ENCODE measurements around the gene XPNPEP2. TPM values are rescaled to one million over a fixed set of nuclear protein-coding genes. Genes with fewer than 3 reads are reported as not detected.

XPNPEP2 gene
- total RNA-seq, 1 donor from 2014 or later: 3.7 TPM

GRCh38 chrX:129746557-129747470, 8.0 kb downstream of the XPNPEP2 start:
- Histone ChIP-seq H3K4me1 (ENCODE audit: control insufficient read depth in 3 of 3, insufficient read depth in 3 of 3, low read length in 3 of 3) (no peaks in the 10 kb centered on the region), H3K27ac (ENCODE audit: low read depth, low read length) (no peak overlapping the region), H3K36me3 (ENCODE audit: control insufficient read depth in 3 of 3, insufficient read depth in 3 of 3, low read length in 3 of 3) (no peaks in the 10 kb centered on the region), H3K9ac (ENCODE audit: low read depth in 1 of 3, low read length in 3 of 3) (no peak overlapping the region), H3K4me3 (ENCODE audit: low read length in 3 of 3) (no peak overlapping the region), H3K9me3 (ENCODE audit: control insufficient read depth in 3 of 3, low read length in 3 of 3) (no peaks in the 10 kb centered on the region), H3K27me3 (ENCODE audit: control insufficient read depth in 3 of 3, insufficient read depth in 3 of 3, low read length in 3 of 3) (peaks cover 0 to 3% (median 0%) of the 10 kb centered on the region in 3 donors)

- H3K9me3 ChIP-seq (ENCODE audit: control insufficient read depth in 3 of 3, low read length in 3 of 3): no peaks in the 10 kb centered on the region
- no peaks in the 10 kb centered on the region for H3K36me3 ChIP-seq (ENCODE audit: control insufficient read depth in 3 of 3, insufficient read depth in 3 of 3, low read length in 3 of 3)
- no peak overlapping the region for H3K9ac ChIP-seq (ENCODE audit: low read depth in 1 of 3, low read length in 3 of 3)
- peaks cover 0 to 3% (median 0%) of the 10 kb centered on the region in 3 donors for H3K27me3 ChIP-seq (ENCODE audit: control insufficient read depth in 3 of 3, insufficient read depth in 3 of 3, low read length in 3 of 3)
- no peak overlapping the region for H3K27ac ChIP-seq (ENCODE audit: low read depth, low read length)
- H3K4me1 ChIP-seq (ENCODE audit: control insufficient read depth in 3 of 3, insufficient read depth in 3 of 3, low read length in 3 of 3): no peaks in the 10 kb centered on the region
- no peak overlapping the region for H3K4me3 ChIP-seq (ENCODE audit: low read length in 3 of 3)
Observed at GRCh38 chrX:129747533-129747932, 8.8 kb downstream of the XPNPEP2 start.

GRCh38 chrX:129748305-129748704, 9.5 kb downstream of the XPNPEP2 start:
- Histone ChIP-seq H3K27ac (ENCODE audit: low read depth, low read length) (peak overlapping the region; percentile 47), H3K36me3 (ENCODE audit: control insufficient read depth in 3 of 3, insufficient read depth in 3 of 3, low read length in 3 of 3) (no peaks in the 10 kb centered on the region), H3K9ac (ENCODE audit: low read depth in 1 of 3, low read length in 3 of 3) (no peak overlapping the region), H3K4me1 (ENCODE audit: control insufficient read depth in 3 of 3, insufficient read depth in 3 of 3, low read length in 3 of 3) (no peaks in the 10 kb centered on the region), H3K27me3 (ENCODE audit: control insufficient read depth in 3 of 3, insufficient read depth in 3 of 3, low read length in 3 of 3) (peaks cover 0 to 3% (median 0%) of the 10 kb centered on the region in 3 donors), H3K4me3 (ENCODE audit: low read length in 3 of 3) (no peak overlapping the region), H3K9me3 (ENCODE audit: control insufficient read depth in 3 of 3, low read length in 3 of 3) (no peaks in the 10 kb centered on the region)

GRCh38 chrX:129749069-129749468, 10.3 kb downstream of the XPNPEP2 start:
- Histone ChIP-seq H3K9me3 (ENCODE audit: control insufficient read depth in 3 of 3, low read length in 3 of 3) (no peaks in the 10 kb centered on the region), H3K4me1 (ENCODE audit: control insufficient read depth in 3 of 3, insufficient read depth in 3 of 3, low read length in 3 of 3) (no peaks in the 10 kb centered on the region), H3K9ac (ENCODE audit: low read depth in 1 of 3, low read length in 3 of 3) (no peak overlapping the region), H3K4me3 (ENCODE audit: low read length in 3 of 3) (no peak overlapping the region), H3K27ac (ENCODE audit: low read depth, low read length) (peak overlapping the region; percentile 7), H3K36me3 (ENCODE audit: control insufficient read depth in 3 of 3, insufficient read depth in 3 of 3, low read length in 3 of 3) (no peaks in the 10 kb centered on the region), H3K27me3 (ENCODE audit: control insufficient read depth in 3 of 3, insufficient read depth in 3 of 3, low read length in 3 of 3) (peaks cover 0 to 3% (median 0%) of the 10 kb centered on the region in 3 donors)

GRCh38 chrX:129750971-129751370, 12.2 kb downstream of the XPNPEP2 start:
- Histone ChIP-seq H3K27ac (ENCODE audit: low read depth, low read length) (no peak overlapping the region), H3K4me1 (ENCODE audit: control insufficient read depth in 3 of 3, insufficient read depth in 3 of 3, low read length in 3 of 3) (no peaks in the 10 kb centered on the region), H3K4me3 (ENCODE audit: low read length in 3 of 3) (no peak overlapping the region), H3K9ac (ENCODE audit: low read depth in 1 of 3, low read length in 3 of 3) (no peak overlapping the region), H3K9me3 (ENCODE audit: control insufficient read depth in 3 of 3, low read length in 3 of 3) (no peaks in the 10 kb centered on the region), H3K36me3 (ENCODE audit: control insufficient read depth in 3 of 3, insufficient read depth in 3 of 3, low read length in 3 of 3) (no peaks in the 10 kb centered on the region), H3K27me3 (ENCODE audit: control insufficient read depth in 3 of 3, insufficient read depth in 3 of 3, low read length in 3 of 3) (no peaks in the 10 kb centered on the region)

- Histone ChIP-seq H3K9me3 (ENCODE audit: control insufficient read depth in 3 of 3, low read length in 3 of 3) (no peaks in the 10 kb centered on the region), H3K9ac (ENCODE audit: low read depth in 1 of 3, low read length in 3 of 3) (no peak overlapping the region), H3K36me3 (ENCODE audit: control insufficient read depth in 3 of 3, insufficient read depth in 3 of 3, low read length in 3 of 3) (no peaks in the 10 kb centered on the region), H3K27me3 (ENCODE audit: control insufficient read depth in 3 of 3, insufficient read depth in 3 of 3, low read length in 3 of 3) (peaks cover 0 to 4% (median 0%) of the 10 kb centered on the region in 3 donors), H3K4me1 (ENCODE audit: control insufficient read depth in 3 of 3, insufficient read depth in 3 of 3, low read length in 3 of 3) (peaks cover 0 to 4% (median 0%) of the 10 kb centered on the region in 3 donors), H3K4me3 (ENCODE audit: low read length in 3 of 3) (no peak overlapping the region), H3K27ac (ENCODE audit: low read depth, low read length) (no peak overlapping the region)
Observed at GRCh38 chrX:129754056-129755024, 15.6 kb downstream of the XPNPEP2 start.

GRCh38 chrX:129755779-129756650, 17.2 kb downstream of the XPNPEP2 start:
- peaks cover 0 to 12% (median 5%) of the 10 kb centered on the region in 3 donors for H3K4me1 ChIP-seq (ENCODE audit: control insufficient read depth in 3 of 3, insufficient read depth in 3 of 3, low read length in 3 of 3)
- H3K27me3 ChIP-seq (ENCODE audit: control insufficient read depth in 3 of 3, insufficient read depth in 3 of 3, low read length in 3 of 3): peaks cover 0 to 4% (median 0%) of the 10 kb centered on the region in 3 donors
- H3K4me3 ChIP-seq (ENCODE audit: low read length in 3 of 3): no peak overlapping the region
- no peak overlapping the region for H3K27ac ChIP-seq (ENCODE audit: low read depth, low read length)
- H3K9ac ChIP-seq (ENCODE audit: low read depth in 1 of 3, low read length in 3 of 3): no peak overlapping the region
- H3K9me3 ChIP-seq (ENCODE audit: control insufficient read depth in 3 of 3, low read length in 3 of 3): no peaks in the 10 kb centered on the region
- H3K36me3 ChIP-seq (ENCODE audit: control insufficient read depth in 3 of 3, insufficient read depth in 3 of 3, low read length in 3 of 3): no peaks in the 10 kb centered on the region

- H3K4me3 ChIP-seq (ENCODE audit: low read length in 3 of 3): no peak overlapping the region
- peaks cover 0 to 12% (median 5%) of the 10 kb centered on the region in 3 donors for H3K4me1 ChIP-seq (ENCODE audit: control insufficient read depth in 3 of 3, insufficient read depth in 3 of 3, low read length in 3 of 3)
- H3K27me3 ChIP-seq (ENCODE audit: control insufficient read depth in 3 of 3, insufficient read depth in 3 of 3, low read length in 3 of 3): peaks cover 0 to 4% (median 0%) of the 10 kb centered on the region in 3 donors
- no peaks in the 10 kb centered on the region for H3K9me3 ChIP-seq (ENCODE audit: control insufficient read depth in 3 of 3, low read length in 3 of 3)
- peak overlapping the region; percentile 7 for H3K27ac ChIP-seq (ENCODE audit: low read depth, low read length)
- H3K36me3 ChIP-seq (ENCODE audit: control insufficient read depth in 3 of 3, insufficient read depth in 3 of 3, low read length in 3 of 3): no peaks in the 10 kb centered on the region
- no peak overlapping the region for H3K9ac ChIP-seq (ENCODE audit: low read depth in 1 of 3, low read length in 3 of 3)
Observed at GRCh38 chrX:129759576-129760061, 20.8 kb downstream of the XPNPEP2 start.

GRCh38 chrX:129760155-129760554, 21.4 kb downstream of the XPNPEP2 start:
- no peaks in the 10 kb centered on the region for H3K9me3 ChIP-seq (ENCODE audit: control insufficient read depth in 3 of 3, low read length in 3 of 3)
- H3K4me1 ChIP-seq (ENCODE audit: control insufficient read depth in 3 of 3, insufficient read depth in 3 of 3, low read length in 3 of 3): peaks cover 0 to 12% (median 5%) of the 10 kb centered on the region in 3 donors
- H3K9ac ChIP-seq (ENCODE audit: low read depth in 1 of 3, low read length in 3 of 3): no peak overlapping the region
- H3K27me3 ChIP-seq (ENCODE audit: control insufficient read depth in 3 of 3, insufficient read depth in 3 of 3, low read length in 3 of 3): peaks cover 0 to 4% (median 0%) of the 10 kb centered on the region in 3 donors
- no peak overlapping the region for H3K27ac ChIP-seq (ENCODE audit: low read depth, low read length)
- no peak overlapping the region for H3K4me3 ChIP-seq (ENCODE audit: low read length in 3 of 3)
- no peaks in the 10 kb centered on the region for H3K36me3 ChIP-seq (ENCODE audit: control insufficient read depth in 3 of 3, insufficient read depth in 3 of 3, low read length in 3 of 3)
